Psoas muscle (tissue), 8 donors: ENCODE data around the gene C10orf67. TPM values are rescaled to one million over a fixed set of nuclear protein-coding genes. Genes with fewer than 3 reads are reported as not detected.

Source experiments
- ATAC-seq, 4 donors: fragments of 200-7000 bp; cut with Tn5 transposase; one replicate each; pipeline ENCODE4 v1.9.1; 2020; ENCODE audit warnings: moderate library complexity in 3 of 4, mild to moderate bottlenecking in 2 of 4
- DNase-seq, 2 donors: peaks; one replicate each; pipeline ENCODE4 v3.0.0-alpha.2; 2020
- H3K27ac ChIP-seq: fragments of 200-600 bp; one replicate; pipeline ENCODE4 v1.8.0; 2022
- H3K27me3 ChIP-seq, 3 donors: fragments of 200-600 bp in 1 of 3; one replicate each; pipeline versions ENCODE4 v1.6.1 to v1.8.0; 2013 to 2022; ENCODE audit warnings: low read length in 2 of 3, mild to moderate bottlenecking in 2 of 3, moderate library complexity in 1 of 3; ENCODE audit not compliant: insufficient read depth in 3 of 3
- H3K36me3 ChIP-seq, 2 donors: fragments of 200-600 bp in 1 of 2; one replicate each; pipeline versions ENCODE4 v1.6.1 to v1.8.0; 2013 to 2022; ENCODE audit warnings: low read depth in 1 of 2, mild to moderate bottlenecking in 1 of 2, moderate library complexity in 1 of 2; ENCODE audit not compliant: insufficient read depth in 1 of 2
- H3K4me1 ChIP-seq: fragments of 200-600 bp; one replicate; pipeline ENCODE4 v1.8.0; 2022
- H3K4me3 ChIP-seq: fragments of 200-600 bp; one replicate; pipeline ENCODE4 v1.8.0; 2022; ENCODE audit warnings: mild to moderate bottlenecking
- H3K9me3 ChIP-seq: fragments of 200-600 bp; one replicate; pipeline ENCODE4 v1.8.0; 2022
- CTCF ChIP-seq: fragments of 200-600 bp; IDR thresholded peaks from one replicate; pipeline ENCODE4 v1.8.0; 2022; ENCODE audit warnings: antibody characterized with exemption
- WGBS, 3 donors: extraction: QIAGEN DNeasy Blood & Tissue Kit; methylation state at CpG; one replicate each; pipeline versions ENCODE4 v1.1.6 to v1.1.7; 2013; 5-methylcytosine and 5-hydroxymethylcytosine counted together
- intact Hi-C, 2 donors: fragments of 100-400 bp; cut with DNase I; formaldehyde crosslinking; loops; one replicate each; pipeline versions ENCODE4 v1.11.0 to v1.14.2; 2022
- polyA plus RNA-seq, 3 donors: library from polyadenylated mRNA; stranded (reverse); fragments of 200-250 nt; gene quantifications; one replicate each; pipeline ENCODE4 v1.2.3, GENCODE V29; 2013
- total RNA-seq, 4 donors: library from RNA; stranded (reverse); fragmentation: NEBNext Ultra II Directional in 2 of 4; extraction: Animal tissue kit (Norgen Biotek cat#: 25700) in 2 of 4; gene quantifications; one replicate each; pipeline versions ENCODE4 v1.2.1 to v1.2.4, GENCODE V29; 2021 to 2023
- donor health status: healthy with polysubstance abuse.
- donor health status: DM: no; HTN: no; CAD: no; lungs with moderate emphysema.
- donor health status: Bipolar disorder and iron deficiency.
- donor health status: healthy.
- donor health status: DM: yes; HTN: yes; CAD: no.
- donor health status: DM: no; HTN: no; CAD: no.
- donor health status: DM: no; HTN: no; CAD: no.
- donor health status: DM: yes; HTN: yes; CAD: no.

C10orf67 gene
- total and polyA plus RNA-seq, 7 donors, result 0.01 to 0.67 (median 0.06) TPM; not detected in 2

GRCh38 chr10:23384364-23384763 lies 39.8 kb upstream of the C10orf67 start:
- Histone ChIP-seq H3K4me3 (no peak overlapping the region), H3K4me1 (no peaks in the 10 kb centered on the region), H3K27ac (no peak overlapping the region), H3K36me3 (no peaks in the 10 kb centered on the region), H3K27me3 (no peaks in the 10 kb centered on the region), H3K9me3 (no peaks in the 10 kb centered on the region)
- no peak for ATAC-seq
- intact Hi-C loops, result no loop called here
- 76 to 85% (median 82%) methylated on average over 1 of the region's 1 CpG for WGBS, 3 donors
- no peak for DNase-seq
- no peak for TF ChIP-seq CTCF

- no peak overlapping the region for H3K4me3 ChIP-seq
- H3K27ac ChIP-seq, result no peak overlapping the region
- ATAC-seq (no peak), DNase-seq (no peak)
- no peaks in the 10 kb centered on the region for H3K9me3 ChIP-seq
- WGBS, 3 donors, result 89 to 97% (median 91%) methylated on average over 2 of the region's 2 CpGs
- no peak for TF ChIP-seq CTCF
- H3K27me3 ChIP-seq, result no peaks in the 10 kb centered on the region
- intact Hi-C loops, result no loop called here
- H3K36me3 ChIP-seq, result no peaks in the 10 kb centered on the region
- H3K4me1 ChIP-seq, result no peaks in the 10 kb centered on the region
Measured at GRCh38 chr10:23383637-23384036, 39.0 kb upstream of the C10orf67 start.

- intact Hi-C loops, result no loop called here
- TF ChIP-seq CTCF, result no peak
- Histone ChIP-seq H3K4me1 (no peaks in the 10 kb centered on the region), H3K36me3 (no peaks in the 10 kb centered on the region), H3K9me3 (no peaks in the 10 kb centered on the region), H3K27me3 (no peaks in the 10 kb centered on the region), H3K27ac (no peak overlapping the region), H3K4me3 (no peak overlapping the region)
- ATAC-seq, result no peak
- no peak for DNase-seq
- 76 to 86% (median 79%) methylated on average over 3 of the region's 3 CpGs for WGBS, 3 donors
Measured at GRCh38 chr10:23381298-23382040, 36.9 kb upstream of the C10orf67 start.

GRCh38 chr10:23379686-23380085 lies 35.1 kb upstream of the C10orf67 start:
- no peak for TF ChIP-seq CTCF
- Histone ChIP-seq H3K36me3 (no peaks in the 10 kb centered on the region), H3K27ac (no peak overlapping the region), H3K4me3 (no peak overlapping the region), H3K27me3 (no peaks in the 10 kb centered on the region), H3K4me1 (no peaks in the 10 kb centered on the region), H3K9me3 (no peaks in the 10 kb centered on the region)
- intact Hi-C loops, result no loop called here
- 63 to 66% (median 64%) methylated on average over 3 of the region's 3 CpGs for WGBS, 3 donors
- no peak for ATAC-seq
- no peak for DNase-seq

GRCh38 chr10:23376229-23376655 lies 31.6 kb upstream of the C10orf67 start:
- no peaks in the 10 kb centered on the region for H3K27me3 ChIP-seq
- DNase-seq (no peak), ATAC-seq (no peak)
- H3K27ac ChIP-seq, result no peak overlapping the region
- WGBS, 3 donors, result 87 to 93% (median 88%) methylated on average over 3 of the region's 3 CpGs
- no peak for TF ChIP-seq CTCF
- H3K9me3 ChIP-seq, result no peaks in the 10 kb centered on the region
- no peaks in the 10 kb centered on the region for H3K4me1 ChIP-seq
- no peak overlapping the region for H3K4me3 ChIP-seq
- no peaks in the 10 kb centered on the region for H3K36me3 ChIP-seq
- intact Hi-C loops, result no loop called here
